Calu3 (cell line): ENCODE results near the gene RANBP3L. TPM values are rescaled to one million over a fixed set of nuclear protein-coding genes. Genes with fewer than 3 reads are reported as not detected.

Experiments
- BruUV-seq: library from RNA; stranded (reverse); fragments of 400-500 nt; replicated peaks from 2 replicates; lab custom pipeline; 2021; lab: Mats Ljungman, UMichigan
- CTCF ChIA-PET: fragments of 300-600 bp; sonication (Branson Sonifier 250); formaldehyde crosslinking; loops from one replicate; lab custom pipeline; 2022; ENCODE audit warnings: antibody characterized with exemption; lab: Charles Lee
- DNase-seq: peaks from one replicate; pipeline ENCODE4 v3.0.0; 2022
- H3K27ac Mint-ChIP-seq: one replicate; pipeline ENCODE4 v1.8.0; 2022; ENCODE audit warnings: mixed read lengths; ENCODE audit not compliant: unreplicated experiment
- H3K27me3 Mint-ChIP-seq: one replicate; pipeline ENCODE4 v1.8.0; 2022; ENCODE audit warnings: mixed read lengths; ENCODE audit not compliant: unreplicated experiment
- H3K36me3 Mint-ChIP-seq: one replicate; pipeline ENCODE4 v1.8.0; 2022; ENCODE audit warnings: mild to moderate bottlenecking, moderate library complexity, mixed read lengths; ENCODE audit not compliant: insufficient read depth, unreplicated experiment
- H3K4me1 Mint-ChIP-seq: one replicate; pipeline ENCODE4 v1.8.0; 2022; ENCODE audit warnings: mild to moderate bottlenecking, low read depth, mixed read lengths; ENCODE audit not compliant: unreplicated experiment
- H3K4me3 Mint-ChIP-seq: one replicate; pipeline ENCODE4 v1.8.0; 2022; ENCODE audit warnings: mild to moderate bottlenecking, low read depth, moderate library complexity, mixed read lengths; ENCODE audit not compliant: unreplicated experiment
- H3K9me3 Mint-ChIP-seq: one replicate; pipeline ENCODE4 v1.8.0; 2022; ENCODE audit warnings: low read depth, mixed read lengths; ENCODE audit not compliant: unreplicated experiment
- CTCF ChIP-seq: fragments of 200-600 bp; IDR thresholded peaks from one replicate; pipeline ENCODE4 v1.8.0; 2022; ENCODE audit warnings: antibody characterized with exemption; ENCODE audit not compliant: unreplicated experiment
- intact Hi-C: fragments of 100-400 bp; cut with micrococcal nuclease; formaldehyde crosslinking; loops from one replicate; pipeline ENCODE4 v1.10.0; 2022; ENCODE audit not compliant: unreplicated experiment
- total RNA-seq: library from RNA; stranded (reverse); gene quantifications from 2 replicates; pipeline ENCODE4 v1.2.3, GENCODE V29; 2022

RANBP3L gene
- total RNA-seq, 1 experiment from 2014 or later: not detected

GRCh38 chr5:36264202-36264760 lies 37.4 kb downstream of the RANBP3L start:
- Mint-ChIP-seq H3K27ac (no peak overlapping the region), H3K9me3 (no peaks in the 10 kb centered on the region), H3K36me3 (no peaks in the 10 kb centered on the region), H3K4me1 (no peaks in the 10 kb centered on the region), H3K27me3 (no peaks in the 10 kb centered on the region), H3K4me3 (no peak overlapping the region)
- intact Hi-C loops: loop anchor here (2.0 to 10.0 kb wide), 2 partner anchors 41 to 241 kb away; no protein-coding TSS in a partner anchor
- CTCF ChIA-PET: no interaction called here
- no peak for DNase-seq
- no TSS peak for BruUV-seq
- no peak for TF ChIP-seq CTCF

GRCh38 chr5:36261186-36261585 lies 40.5 kb downstream of the RANBP3L start:
- no peaks in the 10 kb centered on the region for H3K36me3 Mint-ChIP-seq
- no peaks in the 10 kb centered on the region for H3K27me3 Mint-ChIP-seq

GRCh38 chr5:36253575-36253974 lies 48.1 kb downstream of the RANBP3L start:
- H3K27ac Mint-ChIP-seq: no peak overlapping the region
- no peaks in the 10 kb centered on the region for H3K36me3 Mint-ChIP-seq
- no TSS peak for BruUV-seq
- no peaks in the 10 kb centered on the region for H3K4me1 Mint-ChIP-seq
- DNase-seq: no peak
- H3K27me3 Mint-ChIP-seq: no peaks in the 10 kb centered on the region
- H3K9me3 Mint-ChIP-seq: no peaks in the 10 kb centered on the region
- intact Hi-C loops: no loop called here
- CTCF ChIA-PET: no interaction called here
- H3K4me3 Mint-ChIP-seq: no peak overlapping the region
- TF ChIP-seq CTCF: no peak

More at GRCh38 chr5:36261186-36261585, 40.5 kb downstream of the RANBP3L start:
- no peak for TF ChIP-seq CTCF
- no peak for DNase-seq
- no peak overlapping the region for H3K27ac Mint-ChIP-seq
- H3K9me3 Mint-ChIP-seq: no peaks in the 10 kb centered on the region
- CTCF ChIA-PET: no interaction called here
- no TSS peak for BruUV-seq
- H3K4me1 Mint-ChIP-seq: no peaks in the 10 kb centered on the region
- no peak overlapping the region for H3K4me3 Mint-ChIP-seq
- intact Hi-C loops: loop anchor here (10.0 kb wide), 1 partner anchor 244 kb away; no protein-coding TSS in a partner anchor

- intact Hi-C loops: no loop called here
- TF ChIP-seq CTCF: no peak
- Mint-ChIP-seq H3K27me3 (no peaks in the 10 kb centered on the region), H3K9me3 (no peaks in the 10 kb centered on the region), H3K36me3 (no peaks in the 10 kb centered on the region), H3K27ac (no peak overlapping the region), H3K4me1 (no peaks in the 10 kb centered on the region), H3K4me3 (no peak overlapping the region)
- no peak for DNase-seq
- BruUV-seq: no TSS peak
- CTCF ChIA-PET: no interaction called here
Measured at GRCh38 chr5:36252722-36253365, 48.9 kb downstream of the RANBP3L start.
